Dermis lymphatic vessel endothelial cell (primary cell): ENCODE data around the gene TBP. TPM values are rescaled to one million over a fixed set of nuclear protein-coding genes. Genes with fewer than 3 reads are reported as not detected.

Source experiments
- total RNA-seq: library from RNA; depleted of rRNA; stranded (reverse); fragments of >200 nt; gene quantifications from 2 replicates; pipeline ENCODE4 v1.2.1, GENCODE V29; 2014

The TBP gene
- total RNA-seq: 6.9 and 8.6 TPM in 2 replicates

DNA sequence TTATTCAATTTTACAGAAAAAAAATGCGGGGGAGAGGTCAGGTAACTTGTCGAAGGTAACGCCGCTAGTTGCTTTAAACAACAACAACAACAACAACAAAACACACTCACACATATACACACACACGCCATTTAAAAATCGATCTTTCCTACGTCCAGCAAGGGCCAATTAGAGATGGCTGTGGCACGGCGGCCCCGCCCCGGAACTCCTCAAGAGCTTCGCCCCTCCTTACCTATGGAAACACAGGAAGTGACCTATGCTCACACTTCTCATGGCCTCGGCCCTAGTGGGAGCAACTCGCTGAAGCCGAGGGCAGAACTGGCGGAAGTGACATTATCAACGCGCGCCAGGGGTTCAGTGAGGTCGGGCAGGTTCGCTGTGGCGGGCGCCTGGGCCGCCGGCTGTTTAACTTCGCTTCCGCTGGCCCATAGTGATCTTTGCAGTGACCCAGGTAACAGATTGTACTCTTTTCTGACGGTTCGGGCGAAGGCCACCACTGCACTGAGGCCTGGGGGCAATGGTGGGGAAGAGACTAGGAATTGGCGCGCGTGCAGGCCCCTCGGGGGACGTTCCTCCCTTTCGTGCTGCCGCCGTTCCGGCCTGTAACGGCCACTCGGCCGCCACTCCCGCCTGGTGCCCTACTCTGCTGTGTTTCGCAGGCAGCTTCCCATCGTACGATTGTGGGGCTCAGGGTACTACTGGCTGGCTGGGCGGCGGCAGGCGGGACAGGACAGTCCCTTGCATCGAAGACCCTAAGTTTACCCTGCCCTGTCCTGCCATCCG is at the start of gene TBP:
Gene TBP (plus strand): TSS at position 357 of the 783 bp plus-strand sequence. CDS start 2,661 bp downstream, outside the sequence.

DNA sequence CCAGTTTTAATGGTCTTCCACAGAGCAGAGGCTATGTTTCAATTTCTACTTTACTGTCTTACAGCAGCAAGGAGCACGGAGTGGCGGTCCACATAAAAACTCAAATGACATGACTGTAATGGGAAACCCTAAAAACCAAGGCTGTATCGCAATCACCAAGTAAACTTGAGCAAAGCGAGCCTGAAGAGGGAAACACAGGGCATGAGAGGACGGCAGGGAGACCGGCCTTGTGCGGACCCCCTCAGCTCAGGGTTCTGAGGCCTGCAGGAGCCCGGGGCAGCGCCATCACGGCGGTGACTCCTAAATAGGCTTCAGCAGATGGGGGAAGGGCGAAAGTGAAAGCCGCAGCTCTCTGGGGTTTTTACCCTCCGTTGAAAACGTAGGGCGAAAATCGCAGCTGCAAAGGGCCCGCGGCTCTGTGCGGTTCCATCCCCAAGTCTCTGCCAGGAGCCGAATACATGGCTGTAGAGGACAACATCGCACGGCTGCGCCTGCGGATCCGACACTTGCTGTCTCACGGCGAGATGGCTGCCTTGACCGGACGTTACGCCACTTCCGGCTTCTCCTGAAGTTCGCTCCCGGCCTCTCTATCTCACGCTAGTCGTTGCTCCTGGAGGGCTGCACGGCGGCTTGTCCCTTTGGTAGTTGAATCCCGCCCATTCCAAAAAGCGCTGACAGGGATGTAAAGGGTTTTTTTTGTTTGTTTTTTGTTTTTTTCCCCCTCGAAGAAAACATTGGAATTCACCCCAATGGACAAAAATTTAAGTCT is 1.2 kb upstream of the TBP start, which contains the start of gene PSMB1:
Gene PSMB1 (minus strand): TSS at position 543 of the 769 bp plus-strand sequence. CDS start 65 bp downstream, at position 478.

DNA sequence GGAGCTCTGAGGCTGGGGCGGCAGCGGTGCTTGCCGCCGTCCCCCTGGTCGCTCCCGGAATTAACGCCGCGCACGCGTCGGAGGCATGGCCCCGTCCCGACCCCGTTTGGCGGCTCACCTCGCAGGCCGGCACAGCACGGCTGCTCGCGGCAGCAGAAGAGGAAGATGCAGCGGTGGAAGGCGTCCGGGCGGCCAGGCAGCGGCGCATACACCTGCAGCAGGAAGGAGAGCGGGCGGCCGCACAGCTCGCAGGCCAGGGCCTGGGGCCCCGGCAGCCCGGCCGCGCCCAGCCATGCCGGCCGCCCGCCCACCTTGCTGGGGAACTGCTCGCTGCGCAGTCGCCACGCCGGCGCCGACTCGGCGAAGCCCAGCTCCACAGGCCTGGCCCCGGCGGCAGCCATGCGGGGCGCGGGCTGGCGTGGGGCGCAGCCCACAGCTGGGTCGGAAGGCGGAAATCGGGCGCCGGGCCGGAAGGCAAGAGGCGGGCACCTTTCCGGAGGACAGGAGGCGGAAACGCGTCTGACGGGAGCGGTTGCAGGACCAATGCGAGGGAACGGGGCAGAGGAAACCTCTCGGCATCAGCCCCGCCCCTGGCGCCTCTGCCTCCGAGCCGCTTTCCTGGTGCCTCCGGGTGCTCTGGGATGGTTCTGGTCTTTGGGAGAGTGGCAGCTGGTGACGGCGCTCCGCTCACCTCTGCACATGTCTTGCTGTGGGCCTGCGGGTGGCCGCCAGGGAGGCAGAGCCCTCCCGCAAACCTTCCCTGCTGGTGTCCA is 30.2 kb downstream of the TBP start, which contains the start of gene PDCD2:
Gene PDCD2 (minus strand): TSS at position 457 of the 773 bp plus-strand sequence. CDS start 56 bp downstream, at position 401.

Other genes starting within 250 kb of the TBP start
- gene FAM120B, start 247.6 kb upstream of the TBP start, total RNA-seq: 10.6 and 13.2 TPM in 2 replicates
- gene PSMB1, start 1.1 kb upstream of the TBP start, total RNA-seq: 249 and 345 TPM in 2 replicates
- gene PDCD2, start 30.3 kb downstream of the TBP start, total RNA-seq: 41.9 and 65.0 TPM in 2 replicates